Measurements from ENCODE around the gene FAM53B. TPM values are rescaled to one million over a fixed set of nuclear protein-coding genes. Genes with fewer than 3 reads are reported as not detected.

Gene FAM53B
- total RNA-seq, 1 experiment from 2014 or later = 14.9 TPM

- CTCF ChIA-PET = interaction anchor here (1.3 kb wide), 1 partner anchor 35 kb away, joined by 3 read pairs; no protein-coding TSS in a partner anchor
- H3K4me1 Mint-ChIP-seq (ENCODE audit: insufficient read depth, unreplicated experiment) = no peaks in the 10 kb centered on the region
- no peak for TF ChIP-seq CTCF (IDR thresholded peaks at IDR 0.05; ENCODE audit: unreplicated experiment)
- BruUV-seq (replicated peaks) = no TSS peak
- H3K27me3 Mint-ChIP-seq (ENCODE audit: insufficient read depth, unreplicated experiment) = peaks cover 19% of the 10 kb centered on the region
- H3K4me3 Mint-ChIP-seq (ENCODE audit: unreplicated experiment) = no peak overlapping the region
- DNase-seq (ENCODE audit: unreplicated experiment) = no peak
- POLR2A ChIA-PET = no interaction called here
- H3K27ac Mint-ChIP-seq (ENCODE audit: low read depth, unreplicated experiment) = no peak overlapping the region
- H3K36me3 Mint-ChIP-seq (ENCODE audit: insufficient read depth, unreplicated experiment) = no peaks in the 10 kb centered on the region
- no peaks in the 10 kb centered on the region for H3K9me3 Mint-ChIP-seq (ENCODE audit: unreplicated experiment)
- intact Hi-C loops (cut with micrococcal nuclease) = no loop called here
Measured at GRCh38 chr10:124574456-124575070, 169.6 kb downstream of the FAM53B start.

- ChIA-PET CTCF (no interaction called here), POLR2A (no interaction called here)
- Mint-ChIP-seq H3K36me3 (ENCODE audit: insufficient read depth, unreplicated experiment) (no peaks in the 10 kb centered on the region), H3K4me1 (ENCODE audit: insufficient read depth, unreplicated experiment) (no peaks in the 10 kb centered on the region), H3K9me3 (ENCODE audit: unreplicated experiment) (no peaks in the 10 kb centered on the region), H3K27ac (ENCODE audit: low read depth, unreplicated experiment) (no peak overlapping the region), H3K4me3 (ENCODE audit: unreplicated experiment) (no peak overlapping the region), H3K27me3 (ENCODE audit: insufficient read depth, unreplicated experiment) (peaks cover 19% of the 10 kb centered on the region)
- no peak for DNase-seq (ENCODE audit: unreplicated experiment)
- TF ChIP-seq CTCF (IDR thresholded peaks at IDR 0.05; ENCODE audit: unreplicated experiment) = no peak
- no TSS peak for BruUV-seq (replicated peaks)
- intact Hi-C loops (cut with micrococcal nuclease) = no loop called here
Measured at GRCh38 chr10:124573726-124574455, 170.3 kb downstream of the FAM53B start.

GRCh38 chr10:124572751-124573150 is 171.4 kb downstream of the FAM53B start:
- BruUV-seq (replicated peaks) = no TSS peak
- DNase-seq (ENCODE audit: unreplicated experiment) = no peak
- POLR2A ChIA-PET = no interaction called here
- H3K36me3 Mint-ChIP-seq (ENCODE audit: insufficient read depth, unreplicated experiment) = no peaks in the 10 kb centered on the region
- H3K4me1 Mint-ChIP-seq (ENCODE audit: insufficient read depth, unreplicated experiment) = no peaks in the 10 kb centered on the region
- peaks cover 19% of the 10 kb centered on the region for H3K27me3 Mint-ChIP-seq (ENCODE audit: insufficient read depth, unreplicated experiment)
- H3K9me3 Mint-ChIP-seq (ENCODE audit: unreplicated experiment) = no peaks in the 10 kb centered on the region
- CTCF ChIA-PET = no interaction called here
- no peak overlapping the region for H3K4me3 Mint-ChIP-seq (ENCODE audit: unreplicated experiment)
- no peak for TF ChIP-seq CTCF (IDR thresholded peaks at IDR 0.05; ENCODE audit: unreplicated experiment)
- intact Hi-C loops (cut with micrococcal nuclease) = no loop called here
- no peak overlapping the region for H3K27ac Mint-ChIP-seq (ENCODE audit: low read depth, unreplicated experiment)

GRCh38 chr10:124570646-124571045 is 173.5 kb downstream of the FAM53B start:
- H3K36me3 Mint-ChIP-seq (ENCODE audit: insufficient read depth, unreplicated experiment) = no peaks in the 10 kb centered on the region
- intact Hi-C loops (cut with micrococcal nuclease) = no loop called here
- BruUV-seq (replicated peaks) = no TSS peak
- H3K4me1 Mint-ChIP-seq (ENCODE audit: insufficient read depth, unreplicated experiment) = no peaks in the 10 kb centered on the region
- H3K4me3 Mint-ChIP-seq (ENCODE audit: unreplicated experiment) = no peak overlapping the region
- no peak for TF ChIP-seq CTCF (IDR thresholded peaks at IDR 0.05; ENCODE audit: unreplicated experiment)
- ChIA-PET CTCF (no interaction called here), POLR2A (no interaction called here)
- peaks cover 13% of the 10 kb centered on the region for H3K27me3 Mint-ChIP-seq (ENCODE audit: insufficient read depth, unreplicated experiment)
- no peak for DNase-seq (ENCODE audit: unreplicated experiment)
- peak overlapping the region; percentile 10 for H3K27ac Mint-ChIP-seq (ENCODE audit: low read depth, unreplicated experiment)
- no peaks in the 10 kb centered on the region for H3K9me3 Mint-ChIP-seq (ENCODE audit: unreplicated experiment)

All from MCF 10A (cell line).